ENCODE data around the gene TCEAL6.
A peak's percentile ranks its signal among the peaks of the same experiment; 100 is the strongest.
"Not testable (repeated sequence)": the region's sequence is repeated elsewhere in the genome, so short reads cannot be mapped to it uniquely, and the experiment has no call there.

TCEAL6 gene

DNA sequence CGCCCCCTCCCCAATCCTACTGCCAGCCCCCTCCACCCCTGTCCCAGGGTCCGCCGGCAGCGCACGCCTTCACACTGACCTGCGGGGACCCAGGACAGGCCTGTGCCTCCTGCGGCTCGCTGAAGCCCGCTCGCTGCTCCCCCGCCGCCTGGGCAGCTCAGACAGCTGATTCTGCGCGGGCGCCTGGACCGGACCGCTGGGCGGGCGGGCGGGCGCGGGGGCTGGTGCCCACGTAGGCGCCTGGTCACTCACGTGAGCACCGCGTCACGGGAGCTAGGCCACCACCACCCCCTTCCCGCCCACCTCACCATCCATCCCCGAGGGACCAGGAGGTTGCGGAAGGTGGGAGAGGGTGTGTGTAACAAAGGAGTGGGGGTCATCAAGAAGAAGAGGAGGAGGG, at the start of gene TCEAL6:
Gene TCEAL6 (minus strand): TSS at position 208 of the 400 bp plus-strand sequence.
- H3K4me3 ChIP-seq; H3K9me3 ChIP-seq; in situ Hi-C loops (cut with MboI; ENCODE audit: low sequenced_read_pairs); H3K27me3 ChIP-seq (ENCODE audit: low read depth); DNase-seq (ENCODE audit: low spot score in 2 of 2); H3K4me1 ChIP-seq; H3K36me3 ChIP-seq (replicated peaks): not testable (repeated sequence)

DNA sequence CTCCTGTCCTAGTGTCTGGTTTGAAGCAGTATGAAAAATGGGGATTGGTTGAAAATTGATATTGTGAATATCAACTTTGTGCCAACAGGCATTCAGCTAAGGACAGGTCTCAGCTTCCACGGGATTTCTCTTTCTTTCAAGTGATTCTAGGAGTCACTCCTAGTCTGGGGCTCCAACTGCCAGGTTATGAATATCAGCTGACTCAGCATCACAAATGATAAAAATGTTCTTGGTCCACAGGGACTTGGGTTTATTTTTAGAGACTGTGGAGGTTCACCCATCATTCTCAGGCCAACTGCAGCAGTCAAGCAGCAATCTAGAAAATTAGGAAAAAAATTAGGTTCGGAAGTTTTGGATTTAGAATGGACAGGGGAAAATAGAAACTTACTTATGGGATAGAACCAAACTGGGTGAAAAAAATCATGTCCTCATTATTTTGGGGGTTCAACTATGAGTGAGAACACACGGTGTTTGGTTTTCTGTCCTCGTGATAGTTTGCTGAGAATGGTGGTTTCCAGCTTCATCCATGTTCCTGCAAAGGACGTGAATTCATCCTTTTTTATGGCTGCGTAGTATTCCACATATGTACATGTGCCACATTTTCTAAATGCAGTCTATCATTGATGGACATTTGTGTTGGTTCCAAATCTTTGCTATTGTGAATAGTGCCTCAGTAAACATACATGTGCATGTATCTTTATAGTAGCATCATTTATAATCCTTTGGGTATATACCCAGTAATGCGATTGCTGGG, 43.9 kb upstream of the TCEAL6 start:
- Histone ChIP-seq H3K4me1 (no peaks in the 10 kb centered on the region), H3K36me3 (replicated peaks) (no peaks in the 10 kb centered on the region), H3K27me3 (ENCODE audit: low read depth) (no peaks in the 10 kb centered on the region), H3K4me3 (no peak overlapping the region), H3K9me3 (no peaks in the 10 kb centered on the region)
- no peak for DNase-seq (ENCODE audit: low spot score in 2 of 2)
- in situ Hi-C loops (cut with MboI; ENCODE audit: low sequenced_read_pairs) = no loop called here

DNA sequence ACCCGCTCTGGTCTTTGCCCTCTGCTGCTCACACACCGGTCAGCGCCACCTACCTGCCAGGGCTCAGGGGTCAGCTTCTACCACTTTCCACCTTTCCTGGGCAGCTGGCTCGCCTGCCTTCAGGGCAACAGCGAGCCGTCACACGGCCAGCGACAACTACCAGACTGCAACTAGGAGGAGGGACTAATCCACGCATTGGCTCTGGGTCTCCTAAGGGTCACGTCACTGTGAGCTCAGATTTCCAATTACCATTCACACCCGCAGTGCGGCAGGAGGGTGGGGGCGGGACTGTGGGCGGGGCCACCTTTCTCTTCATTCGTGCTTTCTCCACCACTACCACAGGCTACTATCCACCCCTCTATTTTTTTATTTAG, 13.5 kb upstream of the TCEAL6 start, which contains the start of gene BEX5:
Gene BEX5 (minus strand): TSS at position 172 of the 374 bp plus-strand sequence. CDS start 1,712 bp downstream, outside the sequence.
- DNase-seq (ENCODE audit: low spot score in 2 of 2) = peak; percentile 86 to 91
- Histone ChIP-seq H3K4me3 (peak within 1 kb of the TSS; percentile 54), H3K27me3 (ENCODE audit: low read depth) (no peaks in the 10 kb centered on the region), H3K9me3 (no peaks in the 10 kb centered on the region), H3K4me1 (peaks cover 7% of the 10 kb centered on the region), H3K36me3 (replicated peaks) (no peaks in the 10 kb centered on the region)
- in situ Hi-C loops (cut with MboI; ENCODE audit: low sequenced_read_pairs) = no loop called here

DNA sequence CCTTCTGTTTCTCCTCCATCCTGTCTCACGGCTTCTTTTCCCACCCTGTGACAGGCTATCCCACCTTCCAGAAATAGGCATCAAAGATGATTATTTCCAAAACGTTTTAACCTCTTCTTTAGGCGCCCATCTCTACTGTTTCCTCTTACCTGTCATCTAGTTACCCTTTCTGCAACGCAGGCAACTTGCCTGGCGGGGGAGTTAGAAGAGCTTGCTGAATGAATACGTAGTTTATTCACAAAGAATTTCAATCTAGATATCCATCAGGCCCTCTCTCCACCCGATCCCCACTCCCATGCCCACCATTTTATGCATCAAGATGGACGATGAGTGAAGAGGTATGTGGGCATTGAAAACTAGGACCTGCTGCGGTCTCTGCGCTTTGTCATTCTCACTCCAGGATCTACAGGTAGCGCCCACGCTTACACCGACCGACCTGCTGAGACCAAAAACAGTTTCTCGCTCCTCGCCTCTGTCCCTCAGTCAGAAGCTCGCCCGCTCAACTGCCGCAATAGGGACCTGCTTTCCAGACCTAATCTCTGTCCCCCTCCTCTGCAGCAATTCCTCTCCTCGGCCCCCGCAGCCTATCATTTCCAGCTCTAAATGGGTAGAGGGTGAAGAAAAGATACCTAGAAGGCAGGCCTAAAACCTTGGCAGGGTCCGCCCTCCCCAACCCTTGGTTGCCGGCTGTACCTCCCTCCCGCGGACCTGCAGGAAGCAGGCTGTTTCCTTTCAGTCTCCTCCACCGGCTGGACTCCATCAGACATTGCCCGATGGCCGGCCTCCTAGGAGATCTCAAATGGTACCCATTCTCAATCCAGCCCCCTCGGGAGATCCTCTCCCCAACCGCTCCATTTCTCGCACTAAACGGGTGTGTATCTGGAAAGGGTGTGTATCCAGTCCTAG, 12.9 kb upstream of the TCEAL6 start:
- Histone ChIP-seq H3K27me3 (ENCODE audit: low read depth) (no peaks in the 10 kb centered on the region), H3K4me1 (peaks cover 7% of the 10 kb centered on the region), H3K9me3 (no peaks in the 10 kb centered on the region), H3K4me3 (peak overlapping the region; percentile 54), H3K36me3 (replicated peaks) (no peaks in the 10 kb centered on the region)
- DNase-seq (ENCODE audit: low spot score in 2 of 2) = peak; percentile 28 to 35
- in situ Hi-C loops (cut with MboI; ENCODE audit: low sequenced_read_pairs) = no loop called here

DNA sequence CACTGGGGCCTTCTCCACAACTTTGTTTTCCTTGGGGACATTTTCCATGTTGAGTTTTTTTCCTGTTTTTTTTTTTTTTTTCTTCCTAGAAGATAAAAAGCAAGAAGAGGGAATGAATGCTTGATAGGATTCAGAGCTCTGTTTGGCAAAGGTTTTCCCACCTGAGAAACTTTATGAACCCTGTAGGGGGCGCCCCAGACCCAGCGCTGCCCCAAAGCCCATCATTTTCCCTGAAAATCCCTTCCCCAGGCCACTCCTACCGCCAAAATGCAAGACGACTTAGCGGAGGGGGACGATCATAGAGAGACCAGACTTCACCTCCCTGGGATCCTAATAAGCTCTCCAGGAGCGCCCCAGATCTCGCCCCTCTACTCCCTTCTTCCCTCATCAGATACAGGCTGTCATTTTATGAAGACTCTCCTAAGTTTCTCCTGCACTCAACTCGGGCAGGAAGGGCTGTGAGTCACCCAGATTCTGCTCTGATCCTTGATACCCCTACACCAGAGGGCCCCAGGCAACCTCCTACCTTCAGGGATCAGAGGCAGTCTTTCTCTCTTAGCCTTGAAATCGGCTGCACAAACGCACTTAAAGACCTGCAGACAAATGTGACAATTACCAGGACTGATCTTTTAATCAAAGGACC, 12.1 kb upstream of the TCEAL6 start:
- Histone ChIP-seq H3K4me3 (peak overlapping the region; percentile 54), H3K9me3 (no peaks in the 10 kb centered on the region), H3K4me1 (peaks cover 7% of the 10 kb centered on the region), H3K36me3 (replicated peaks) (no peaks in the 10 kb centered on the region), H3K27me3 (ENCODE audit: low read depth) (no peaks in the 10 kb centered on the region)
- in situ Hi-C loops (cut with MboI; ENCODE audit: low sequenced_read_pairs) = no loop called here
- DNase-seq (ENCODE audit: low spot score in 2 of 2) = peak; percentile 70 to 80

DNA sequence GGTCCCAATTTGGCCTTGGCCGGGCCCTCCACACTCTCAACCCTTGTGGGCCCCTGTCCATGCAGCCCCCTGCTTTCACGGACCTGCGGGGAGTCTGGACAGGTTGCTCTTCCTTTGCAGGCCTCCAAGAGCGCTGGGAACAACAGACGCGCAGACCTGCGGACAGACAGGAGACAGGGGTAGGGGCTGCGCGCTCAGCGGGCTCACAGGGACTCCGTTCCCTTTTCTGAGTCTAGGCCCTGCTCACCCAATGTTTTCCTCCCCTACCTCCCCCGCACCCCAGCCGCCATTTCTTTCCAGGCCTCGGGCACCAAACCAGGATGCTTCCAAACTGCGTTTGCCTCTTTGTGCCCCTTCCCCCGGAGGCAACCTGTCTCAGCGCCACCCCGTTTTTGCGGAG, 650 bp downstream of the TCEAL6 start:
- H3K4me1 ChIP-seq; H3K36me3 ChIP-seq (replicated peaks); H3K4me3 ChIP-seq; DNase-seq (ENCODE audit: low spot score in 2 of 2); H3K9me3 ChIP-seq; H3K27me3 ChIP-seq (ENCODE audit: low read depth); in situ Hi-C loops (cut with MboI; ENCODE audit: low sequenced_read_pairs): not testable (repeated sequence)

- H3K4me1 ChIP-seq; in situ Hi-C loops (cut with MboI; ENCODE audit: low sequenced_read_pairs); DNase-seq (ENCODE audit: low spot score in 2 of 2); H3K9me3 ChIP-seq; H3K27me3 ChIP-seq (ENCODE audit: low read depth); H3K4me3 ChIP-seq; H3K36me3 ChIP-seq (replicated peaks): not testable (repeated sequence)
These were observed 1.4 kb downstream of the TCEAL6 start for GRCh38 chrX:102140876-102141275.

GRCh38 chrX:102138064-102138463, 4.2 kb downstream of the TCEAL6 start:
- Histone ChIP-seq H3K9me3 (no peaks in the 10 kb centered on the region), H3K4me3 (no peak overlapping the region), H3K36me3 (replicated peaks) (no peaks in the 10 kb centered on the region), H3K27me3 (ENCODE audit: low read depth) (no peaks in the 10 kb centered on the region), H3K4me1 (no peaks in the 10 kb centered on the region)
- no peak for DNase-seq (ENCODE audit: low spot score in 2 of 2)
- in situ Hi-C loops (cut with MboI; ENCODE audit: low sequenced_read_pairs) = no loop called here

- H3K9me3 ChIP-seq = no peaks in the 10 kb centered on the region
- peak in 1 of 2 experiments; percentile 18 for DNase-seq (ENCODE audit: low spot score in 2 of 2)
- peaks cover 12% of the 10 kb centered on the region; the same call in 1 of the 2 replicates for H3K27me3 ChIP-seq (ENCODE audit: low read depth)
- in situ Hi-C loops (cut with MboI; ENCODE audit: low sequenced_read_pairs) = no loop called here
- H3K36me3 ChIP-seq (replicated peaks) = no peaks in the 10 kb centered on the region
- H3K4me1 ChIP-seq = no peaks in the 10 kb centered on the region
- no peak overlapping the region for H3K4me3 ChIP-seq
These were observed 12.8 kb downstream of the TCEAL6 start for GRCh38 chrX:102129473-102129872.

- H3K27me3 ChIP-seq (ENCODE audit: low read depth) = peaks cover 14% of the 10 kb centered on the region
- no peaks in the 10 kb centered on the region for H3K36me3 ChIP-seq (replicated peaks)
- no peak for DNase-seq (ENCODE audit: low spot score in 2 of 2)
- no peaks in the 10 kb centered on the region for H3K9me3 ChIP-seq
- no peak overlapping the region for H3K4me3 ChIP-seq
- no peaks in the 10 kb centered on the region for H3K4me1 ChIP-seq
- in situ Hi-C loops (cut with MboI; ENCODE audit: low sequenced_read_pairs) = no loop called here
These were observed 15.4 kb downstream of the TCEAL6 start for GRCh38 chrX:102126863-102127262.

- H3K9me3 ChIP-seq; DNase-seq (ENCODE audit: low spot score in 2 of 2); H3K36me3 ChIP-seq (replicated peaks); in situ Hi-C loops (cut with MboI; ENCODE audit: low sequenced_read_pairs); H3K4me1 ChIP-seq: not testable (repeated sequence)
- H3K27me3 ChIP-seq (ENCODE audit: low read depth) = peaks cover 14% of the 10 kb centered on the region
- H3K4me3 ChIP-seq = 0 out of 2 replicates have a peak overlapping the region, but pooled peaks have one; percentile 4
These were observed 16.0 kb downstream of the TCEAL6 start for GRCh38 chrX:102126080-102126818.

DNA sequence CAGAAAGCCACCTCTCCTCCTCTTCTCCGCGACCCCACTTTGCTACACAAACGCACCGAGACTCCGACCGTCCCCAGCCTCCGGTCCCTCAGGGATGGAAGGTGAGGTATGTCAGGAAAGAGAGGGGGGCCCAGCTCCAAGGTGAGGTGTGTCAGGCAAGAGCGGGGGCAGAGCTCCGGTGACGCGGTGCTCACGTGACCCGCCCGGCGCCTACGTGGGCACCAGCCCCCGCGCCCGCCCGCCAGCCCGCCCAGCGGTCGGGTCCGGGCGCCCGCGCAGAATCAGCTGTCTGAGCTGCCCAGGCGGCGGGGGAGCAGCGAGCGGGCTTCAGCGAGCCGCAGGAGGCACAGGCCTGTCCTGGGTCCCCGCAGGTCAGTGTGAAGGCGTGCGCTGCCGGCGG, 16.8 kb downstream of the TCEAL6 start, which contains the start of gene TCEAL2:
Gene TCEAL2 (plus strand): TSS at position 244 of the 400 bp plus-strand sequence. CDS start 1,152 bp downstream, outside the sequence.
- peak in 1 of 2 experiments; percentile 40 for DNase-seq (ENCODE audit: low spot score in 2 of 2)
- H3K4me1 ChIP-seq; H3K9me3 ChIP-seq; H3K36me3 ChIP-seq (replicated peaks); in situ Hi-C loops (cut with MboI; ENCODE audit: low sequenced_read_pairs): not testable (repeated sequence)
- Histone ChIP-seq H3K27me3 (ENCODE audit: low read depth) (peaks cover 14% of the 10 kb centered on the region), H3K4me3 (peak within 1 kb of the TSS; percentile 26)

GRCh38 chrX:102125014-102125413, 17.3 kb downstream of the TCEAL6 start:
- H3K4me3 ChIP-seq = peak overlapping the region; percentile 26
- DNase-seq (ENCODE audit: low spot score in 2 of 2); H3K4me1 ChIP-seq; in situ Hi-C loops (cut with MboI; ENCODE audit: low sequenced_read_pairs); H3K36me3 ChIP-seq (replicated peaks); H3K9me3 ChIP-seq: not testable (repeated sequence)
- peaks cover 14% of the 10 kb centered on the region for H3K27me3 ChIP-seq (ENCODE audit: low read depth)

Measured in HAP-1 (cell line).